A549 (cell line): ENCODE results near the gene XAGE2. TPM values are rescaled to one million over a fixed set of nuclear protein-coding genes. Genes with fewer than 3 reads are reported as not detected.

ENCODE experiments used
- ATAC-seq, 2 experiments: fragments of 200-7000 bp in 1 of 2; fragments of >200 bp in 1 of 2; cut with Nextera tagmentation in 1 of 2; cut with Tn5 transposase in 1 of 2; 3 replicates each; pipeline versions ENCODE4 v1.8.0 to v1.9.1; 2018 to 2020; ENCODE audit warnings: mild to moderate bottlenecking in 1 of 2, moderate library complexity in 1 of 2
- CTCF ChIA-PET: fragments of 300-600 bp; sonication (Branson Sonifier 250); formaldehyde crosslinking; extraction: SDS; loops from one replicate; lab custom pipeline; 2021; ENCODE audit warnings: antibody characterized with exemption, inconsistent platforms; lab: Yijun Ruan, JAX
- POLR2A ChIA-PET: fragments of 350-600 bp; formaldehyde crosslinking; extraction: SDS; loops from one replicate; lab custom pipeline; 2021; ENCODE audit warnings: antibody characterized with exemption, inconsistent platforms; lab: Yijun Ruan, JAX
- DNase-seq, 2 experiments: peaks; one replicate each; pipeline versions ENCODE4 v3.0.0 to v3.0.0-alpha.2; 2011 to 2016; ENCODE audit warnings: low read depth in 1 of 2, low spot score in 1 of 2
- FAIRE-seq: peaks from 2 replicates; lab custom pipeline; 2011; peaks lifted over from hg19 to GRCh38; lab: Jason Lieb, UNC
- H3K27ac ChIP-seq, 2 experiments: fragments of >200 bp; sonication (Bioruptor Twin); formaldehyde crosslinking; 3 replicates each; pipeline ENCODE4 v1.5.1; 2016 to 2017
- H3K4me1 ChIP-seq: fragments of >200 bp; sonication (Bioruptor Twin); formaldehyde crosslinking; 3 replicates; pipeline ENCODE4 v1.6.1; 2016
- H3K4me2 ChIP-seq: fragments of >200 bp; sonication (Bioruptor Twin); formaldehyde crosslinking; 3 replicates; pipeline ENCODE4 v1.6.1; 2016
- H3K4me3 ChIP-seq: fragments of >200 bp; sonication (Bioruptor Twin); formaldehyde crosslinking; 3 replicates; pipeline ENCODE4 v1.5.1; 2016
- H3K9me3 ChIP-seq: fragments of >200 bp; sonication (Bioruptor Twin); formaldehyde crosslinking; 3 replicates; pipeline ENCODE4 v1.6.1; 2016
- BHLHE40 ChIP-seq: IDR thresholded peaks from 2 replicates; pipeline ENCODE4 v1.6.1; 2012; ENCODE audit warnings: low read depth, low read length, inconsistent platforms
- CBX2 ChIP-seq: fragments of 200-600 bp; sonication (generic); IDR thresholded peaks from 2 replicates; pipeline ENCODE4 v1.6.1; 2016; ENCODE audit warnings: low read depth, mild to moderate bottlenecking, borderline replicate concordance
- CEBPB ChIP-seq, 2 experiments: fragments of >200 bp in 1 of 2; sonication (Bioruptor Twin) in 1 of 2; formaldehyde crosslinking in 1 of 2; IDR thresholded peaks; 2 replicates each; pipeline ENCODE4 v1.6.1; 2012 to 2016
- EP300 ChIP-seq, 2 experiments: fragments of >200 bp; sonication (Bioruptor Twin); formaldehyde crosslinking; IDR thresholded peaks; 2 replicates in 1 of 2; 3 replicates in 1 of 2; pipeline ENCODE4 v1.6.1; 2016 to 2017
- FOSL2 ChIP-seq, 2 experiments: fragments of 450-650 bp in 1 of 2; fragments of >200 bp in 1 of 2; sonication (Bioruptor Twin) in 1 of 2; formaldehyde crosslinking; IDR thresholded peaks; 2 replicates each; pipeline versions ENCODE4 v1.5.0 to v1.6.1; 2016 to 2020; ENCODE audit warnings: mild to moderate bottlenecking in 1 of 2, moderate library complexity in 1 of 2
- FOXS1 ChIP-seq: fragments of 250-450 bp; sonication (Bioruptor Pico); IDR thresholded peaks from 2 replicates; pipeline ENCODE4 v1.5.0; 2020; ENCODE audit warnings: mild to moderate bottlenecking, moderate library complexity
- HDAC2 ChIP-seq: fragments of 200-600 bp; sonication (generic); IDR thresholded peaks from 2 replicates; pipeline ENCODE4 v1.6.1; 2016
- HOXB5 ChIP-seq: fragments of 250-450 bp; sonication (Bioruptor Pico); IDR thresholded peaks from 2 replicates; pipeline ENCODE4 v1.5.0; 2020; ENCODE audit warnings: mild to moderate bottlenecking, moderate library complexity
- JUN ChIP-seq, 2 experiments: fragments of >200 bp; sonication (Bioruptor Twin); formaldehyde crosslinking; IDR thresholded peaks; 2 replicates in 1 of 2; 3 replicates in 1 of 2; pipeline ENCODE4 v1.6.1; 2016 to 2017
- KDM5A ChIP-seq: fragments of 200-600 bp; sonication (generic); IDR thresholded peaks from 2 replicates; pipeline ENCODE4 v1.6.1; 2016; ENCODE audit warnings: antibody characterized with exemption, mild to moderate bottlenecking
- MYC ChIP-seq: IDR thresholded peaks from 2 replicates; pipeline ENCODE4 v1.6.1; 2012; ENCODE audit warnings: mild to moderate bottlenecking, inconsistent platforms, low read length, improper control_type of control experiment, borderline replicate concordance
- NFE2L2 ChIP-seq: fragments of 150-350 bp; conservative IDR thresholded peaks from 2 replicates; pipeline ENCODE4 v1.6.1; 2014; ENCODE audit warnings: low read length
- NPAS2 ChIP-seq: fragments of 250-450 bp; sonication (Bioruptor Pico); IDR thresholded peaks from 2 replicates; pipeline ENCODE4 v1.8.0; 2022; ENCODE audit warnings: mild to moderate bottlenecking, moderate library complexity, borderline replicate concordance
- PBX3 ChIP-seq: IDR thresholded peaks from 2 replicates; pipeline ENCODE4 v1.6.1; 2012
- PHF8 ChIP-seq: fragments of 200-600 bp; sonication (generic); IDR thresholded peaks from 2 replicates; pipeline ENCODE4 v1.6.1; 2016; ENCODE audit warnings: low read depth, mild to moderate bottlenecking, antibody characterized with exemption, moderate library complexity, borderline replicate concordance
- RARB ChIP-seq: fragments of 250-450 bp; sonication (Bioruptor Pico); IDR thresholded peaks from 2 replicates; pipeline ENCODE4 v1.8.0; 2021; ENCODE audit warnings: mild to moderate bottlenecking, moderate library complexity
- RNF2 ChIP-seq: fragments of 200-600 bp; sonication (generic); IDR thresholded peaks from 2 replicates; pipeline ENCODE4 v1.6.1; 2016; ENCODE audit warnings: low read depth, mild to moderate bottlenecking, antibody characterized with exemption, moderate library complexity, borderline replicate concordance
- SREBF2 ChIP-seq: fragments of 450-650 bp; IDR thresholded peaks from 2 replicates; pipeline ENCODE4 v1.6.1; 2014; ENCODE audit warnings: mild to moderate bottlenecking, moderate library complexity
- TFCP2L1 ChIP-seq: fragments of 250-450 bp; sonication (Bioruptor Pico); IDR thresholded peaks from 2 replicates; pipeline ENCODE4 v1.5.0; 2021; ENCODE audit warnings: mild to moderate bottlenecking
- USF2 ChIP-seq: fragments of 450-650 bp; IDR thresholded peaks from 2 replicates; pipeline ENCODE4 v1.6.1; 2014; ENCODE audit warnings: antibody characterized with exemption
- ZNF302 ChIP-seq: fragments of 250-450 bp; sonication (Bioruptor Pico); IDR thresholded peaks from 2 replicates; pipeline ENCODE4 v1.9.0; 2021; ENCODE audit warnings: inconsistent platforms, mild to moderate bottlenecking, moderate library complexity
- WGBS: methylation state at CpG from one replicate; pipeline ENCODE4 v1.1.6; 2017; ENCODE audit errors: missing lambda C conversion rate; 5-methylcytosine and 5-hydroxymethylcytosine counted together
- polyA plus RNA-seq, 4 experiments: library from polyadenylated mRNA; depleted of rRNA in 3 of 4; stranded (reverse); fragments of >200 nt; fragmentation: RNase III in 1 of 4; extraction: RNeasy Plus Mini Kit Qiagen cat#74134 plus additional on column Dnase treatment in 1 of 4; gene quantifications; 2 replicates in 3 of 4; 3 replicates in 1 of 4; pipeline ENCODE4 v1.2.3, GENCODE V29; 2011 to 2017
- TF ChIP-seq, protein P1 (sequence below): fragments of >200 bp; sonication (Bioruptor Twin); formaldehyde crosslinking; IDR thresholded peaks from 3 replicates; pipeline ENCODE4 v1.6.1; 2016
- TF ChIP-seq, protein P2 (sequence below): fragments of 200-600 bp; sonication (generic); IDR thresholded peaks from 2 replicates; pipeline ENCODE4 v1.6.1; 2016; ENCODE audit warnings: antibody characterized with exemption, mild to moderate bottlenecking, moderate library complexity

Gene XAGE2
- polyA plus RNA-seq, 2 of the 4 experiments (the other 2 are of a cell fraction), result not detected

- no peak for ATAC-seq
- CTCF ChIA-PET, result no interaction called here
Measured at GRCh38 chrX:52361941-52362340, 6.9 kb upstream of the XAGE2 start.

DNA sequence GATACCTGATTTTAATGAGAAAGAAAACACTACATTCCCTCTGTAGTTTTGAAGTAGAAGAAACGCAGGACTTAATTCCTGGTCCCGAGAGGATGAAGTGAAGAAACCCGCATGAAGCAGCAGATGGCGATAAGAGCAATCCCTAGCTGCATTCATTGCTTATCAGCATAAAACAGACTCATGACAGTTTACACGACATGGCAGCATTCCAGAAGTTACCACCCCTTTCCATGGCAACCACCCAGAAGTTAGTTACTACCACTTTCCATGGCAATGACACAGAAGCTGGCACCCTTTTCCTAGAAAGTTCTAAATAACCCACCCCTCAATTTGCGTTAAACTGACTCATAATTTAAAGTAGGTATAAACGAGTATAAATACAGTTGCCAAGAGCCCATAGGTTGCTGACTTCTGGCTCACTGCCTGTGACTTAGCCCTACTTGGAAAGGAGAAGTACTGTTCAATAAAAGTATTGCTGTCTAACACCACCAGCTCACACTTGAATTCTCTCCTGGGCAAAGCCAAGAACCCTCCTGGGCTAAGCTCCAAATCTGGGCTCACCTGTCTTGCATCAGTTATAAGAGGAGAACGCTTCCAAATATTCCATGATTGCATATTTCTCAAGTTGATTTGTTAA is 5.5 kb upstream of the XAGE2 start:
- FAIRE-seq (peak; percentile 94), DNase-seq (peak in 1 of 2 experiments; percentile 7), ATAC-seq (no peak)
- POLR2A ChIA-PET, result no interaction called here
- 1% methylated on average over 8 of the region's 8 CpGs for WGBS
- Histone ChIP-seq H3K9me3 (no peaks in the 10 kb centered on the region), H3K4me1 (no peaks in the 10 kb centered on the region), H3K4me3 (no peak overlapping the region), H3K27ac (no peak overlapping the region), H3K4me2 (no peak overlapping the region)
- CTCF ChIA-PET, result no interaction called here
- TF ChIP-seq CEBPB (IDR thresholded peaks at IDR 0.05), result no peak
- no peak for TF ChIP-seq FOXS1 (CRISPR knock-in tag)
- no peak for TF ChIP-seq TFCP2L1 (CRISPR knock-in tag)

More at GRCh38 chrX:52361941-52362340, 6.9 kb upstream of the XAGE2 start:
- FAIRE-seq (no peak), DNase-seq (no peak)
- no peaks in the 10 kb centered on the region for H3K9me3 ChIP-seq
- H3K4me3 ChIP-seq, result no peak overlapping the region
- H3K4me2 ChIP-seq, result no peak overlapping the region
- TF ChIP-seq PBX3 (no peak), MYC (no peak), BHLHE40 (no peak), NPAS2 (CRISPR knock-in tag) (no peak), FOSL2 (IDR thresholded peaks at IDR 0.05) (no peak), FOSL2 (CRISPR knock-in tag; IDR thresholded peaks at IDR 0.05) (no peak), KDM5A (no peak), RARB (CRISPR knock-in tag) (no peak), JUN (IDR thresholded peaks at IDR 0.05) (no peak), EP300 (IDR thresholded peaks at IDR 0.05) (no peak), PHF8 (no peak), CBX2 (no peak), HDAC2 (no peak), CEBPB (IDR thresholded peaks at IDR 0.05) (no peak)
- TF ChIP-seq, protein P1, sequence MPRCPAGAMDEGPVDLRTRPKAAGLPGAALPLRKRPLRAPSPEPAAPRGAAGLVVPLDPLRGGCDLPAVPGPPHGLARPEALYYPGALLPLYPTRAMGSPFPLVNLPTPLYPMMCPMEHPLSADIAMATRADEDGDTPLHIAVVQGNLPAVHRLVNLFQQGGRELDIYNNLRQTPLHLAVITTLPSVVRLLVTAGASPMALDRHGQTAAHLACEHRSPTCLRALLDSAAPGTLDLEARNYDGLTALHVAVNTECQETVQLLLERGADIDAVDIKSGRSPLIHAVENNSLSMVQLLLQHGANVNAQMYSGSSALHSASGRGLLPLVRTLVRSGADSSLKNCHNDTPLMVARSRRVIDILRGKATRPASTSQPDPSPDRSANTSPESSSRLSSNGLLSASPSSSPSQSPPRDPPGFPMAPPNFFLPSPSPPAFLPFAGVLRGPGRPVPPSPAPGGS, result no peak
- TF ChIP-seq, all 56 proteins: peak for 0
- WGBS, result 42% methylated on average over 6 of the region's 8 CpGs
- H3K27ac ChIP-seq, result no peak overlapping the region
- H3K4me1 ChIP-seq, result no peaks in the 10 kb centered on the region
- POLR2A ChIA-PET, result no interaction called here

DNA sequence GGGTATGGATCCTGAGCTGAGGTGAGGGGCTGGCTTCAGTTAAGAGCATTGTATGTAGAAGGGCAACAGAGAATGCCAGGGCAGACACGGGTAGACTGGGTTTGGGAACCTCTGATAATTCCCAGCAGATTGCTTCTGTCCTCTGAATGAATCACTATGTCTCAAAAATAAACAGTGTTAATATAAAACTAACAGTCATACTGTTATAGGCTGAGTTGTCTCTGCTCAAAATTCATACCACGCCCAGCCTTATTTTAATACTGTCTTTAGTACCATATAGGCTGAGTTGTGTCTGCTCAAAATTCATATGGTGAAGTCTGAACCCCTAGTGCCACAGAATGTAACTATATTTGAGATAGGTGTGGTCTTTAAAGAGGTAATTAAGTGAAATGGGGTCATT is 10.0 kb downstream of the XAGE2 start:
- 0% methylated on average over 2 of the region's 2 CpGs for WGBS
- no peak for TF ChIP-seq RARB (CRISPR knock-in tag)
- TF ChIP-seq ZNF302, result no peak
- TF ChIP-seq RNF2, result no peak
- no peak for TF ChIP-seq MYC
- TF ChIP-seq BHLHE40, result no peak
- TF ChIP-seq SREBF2, result no peak
- TF ChIP-seq PHF8, result no peak
- no peak for TF ChIP-seq NPAS2 (CRISPR knock-in tag)
- TF ChIP-seq USF2, result no peak
- TF ChIP-seq, protein P2, sequence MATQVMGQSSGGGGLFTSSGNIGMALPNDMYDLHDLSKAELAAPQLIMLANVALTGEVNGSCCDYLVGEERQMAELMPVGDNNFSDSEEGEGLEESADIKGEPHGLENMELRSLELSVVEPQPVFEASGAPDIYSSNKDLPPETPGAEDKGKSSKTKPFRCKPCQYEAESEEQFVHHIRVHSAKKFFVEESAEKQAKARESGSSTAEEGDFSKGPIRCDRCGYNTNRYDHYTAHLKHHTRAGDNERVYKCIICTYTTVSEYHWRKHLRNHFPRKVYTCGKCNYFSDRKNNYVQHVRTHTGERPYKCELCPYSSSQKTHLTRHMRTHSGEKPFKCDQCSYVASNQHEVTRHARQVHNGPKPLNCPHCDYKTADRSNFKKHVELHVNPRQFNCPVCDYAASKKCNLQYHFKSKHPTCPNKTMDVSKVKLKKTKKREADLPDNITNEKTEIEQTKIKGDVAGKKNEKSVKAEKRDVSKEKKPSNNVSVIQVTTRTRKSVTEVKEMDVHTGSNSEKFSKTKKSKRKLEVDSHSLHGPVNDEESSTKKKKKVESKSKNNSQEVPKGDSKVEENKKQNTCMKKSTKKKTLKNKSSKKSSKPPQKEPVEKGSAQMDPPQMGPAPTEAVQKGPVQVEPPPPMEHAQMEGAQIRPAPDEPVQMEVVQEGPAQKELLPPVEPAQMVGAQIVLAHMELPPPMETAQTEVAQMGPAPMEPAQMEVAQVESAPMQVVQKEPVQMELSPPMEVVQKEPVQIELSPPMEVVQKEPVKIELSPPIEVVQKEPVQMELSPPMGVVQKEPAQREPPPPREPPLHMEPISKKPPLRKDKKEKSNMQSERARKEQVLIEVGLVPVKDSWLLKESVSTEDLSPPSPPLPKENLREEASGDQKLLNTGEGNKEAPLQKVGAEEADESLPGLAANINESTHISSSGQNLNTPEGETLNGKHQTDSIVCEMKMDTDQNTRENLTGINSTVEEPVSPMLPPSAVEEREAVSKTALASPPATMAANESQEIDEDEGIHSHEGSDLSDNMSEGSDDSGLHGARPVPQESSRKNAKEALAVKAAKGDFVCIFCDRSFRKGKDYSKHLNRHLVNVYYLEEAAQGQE, result no peak
- no peak for TF ChIP-seq CEBPB (IDR thresholded peaks at IDR 0.05)
- TF ChIP-seq HOXB5, result no peak
- TF ChIP-seq NFE2L2, result no peak
- no peak for DNase-seq
- Histone ChIP-seq H3K4me2 (no peak overlapping the region), H3K9me3 (no peaks in the 10 kb centered on the region), H3K4me3 (no peak overlapping the region), H3K4me1 (no peaks in the 10 kb centered on the region), H3K27ac (no peak overlapping the region)
- no peak for FAIRE-seq
- POLR2A ChIA-PET, result no interaction called here
- CTCF ChIA-PET, result no interaction called here
- no peak for ATAC-seq
